ENCODE data around the gene RASA2. TPM values are rescaled to one million over a fixed set of nuclear protein-coding genes. Genes with fewer than 3 reads are reported as not detected.

The RASA2 gene
- polyA plus RNA-seq, 1 donor from 2014 or later, result 37.5 TPM

- Histone ChIP-seq H3F3A (ENCODE audit: insufficient read depth, low read length, poor library complexity, severe bottlenecking) (no peaks in the 10 kb centered on the region), H3K9ac (ENCODE audit: low read length) (no peak overlapping the region), H3K36me3 (ENCODE audit: insufficient read depth, low read length) (peaks cover 5% of the 10 kb centered on the region), H3K9me2 (ENCODE audit: insufficient read depth, low read length) (no peaks in the 10 kb centered on the region), H2AFZ (ENCODE audit: low read depth, low read length) (no peak overlapping the region), H3K27ac (ENCODE audit: low read length) (no peak overlapping the region), H3K9me3 (ENCODE audit: low read length) (no peaks in the 10 kb centered on the region), H4K20me1 (ENCODE audit: insufficient read depth) (no peaks in the 10 kb centered on the region), H3K4me3 (ENCODE audit: low read length) (no peak overlapping the region), H3K79me2 (replicated peaks; ENCODE audit: insufficient read depth, low read length) (no peaks in the 10 kb centered on the region), H3K4me2 (ENCODE audit: low read length) (no peak overlapping the region), H3K27me3 (ENCODE audit: insufficient read depth, low read depth, low read length) (no peaks in the 10 kb centered on the region)
- TF ChIP-seq TAF1 (IDR thresholded peaks at IDR 0.05; ENCODE audit: low read depth) (no peak), EZH2 (IDR thresholded peaks at IDR 0.05; ENCODE audit: borderline replicate concordance, insufficient read depth, low read length, poor library complexity, severe bottlenecking) (no peak), EP300 (conservative IDR thresholded peaks at IDR 0.05; ENCODE audit: poor library complexity, severe bottlenecking) (no peak)
These were observed 59.8 kb downstream of the RASA2 start for GRCh38 chr3:141546586-141546985.

GRCh38 chr3:141547791-141548190, 61.0 kb downstream of the RASA2 start:
- no peak overlapping the region for H3K4me2 ChIP-seq (ENCODE audit: low read length)
- no peaks in the 10 kb centered on the region for H3K9me3 ChIP-seq (ENCODE audit: low read length)
- H3K27ac ChIP-seq (ENCODE audit: low read length), result no peak overlapping the region
- no peak overlapping the region for H3K9ac ChIP-seq (ENCODE audit: low read length)
- no peaks in the 10 kb centered on the region for H4K20me1 ChIP-seq (ENCODE audit: insufficient read depth)
- no peak overlapping the region for H2AFZ ChIP-seq (ENCODE audit: low read depth, low read length)
- H3K27me3 ChIP-seq (ENCODE audit: insufficient read depth, low read depth, low read length), result no peaks in the 10 kb centered on the region
- no peaks in the 10 kb centered on the region for H3F3A ChIP-seq (ENCODE audit: insufficient read depth, low read length, poor library complexity, severe bottlenecking)
- no peaks in the 10 kb centered on the region for H3K9me2 ChIP-seq (ENCODE audit: insufficient read depth, low read length)
- no peak for TF ChIP-seq MXI1 (conservative IDR thresholded peaks at IDR 0.05; ENCODE audit: poor library complexity, severe bottlenecking)
- no peak for TF ChIP-seq EZH2 (IDR thresholded peaks at IDR 0.05; ENCODE audit: borderline replicate concordance, insufficient read depth, low read length, poor library complexity, severe bottlenecking)
- no peak for TF ChIP-seq TAF1 (IDR thresholded peaks at IDR 0.05; ENCODE audit: low read depth)
- no peak for TF ChIP-seq POLR2AphosphoS5 (IDR thresholded peaks at IDR 0.05)
- no peak for TF ChIP-seq REST (IDR thresholded peaks at IDR 0.05; ENCODE audit: borderline replicate concordance)
- TF ChIP-seq SMC3 (conservative IDR thresholded peaks at IDR 0.05; ENCODE audit: poor library complexity), result no peak
- TF ChIP-seq RAD21 (conservative IDR thresholded peaks at IDR 0.05), result no peak
- no peak for TF ChIP-seq EP300 (conservative IDR thresholded peaks at IDR 0.05; ENCODE audit: poor library complexity, severe bottlenecking)
- no peak for TF ChIP-seq CTCF (IDR thresholded peaks at IDR 0.05; ENCODE audit: poor library complexity, severe bottlenecking)
- H3K36me3 ChIP-seq (ENCODE audit: insufficient read depth, low read length), result peaks cover 5% of the 10 kb centered on the region
- no peak overlapping the region for H3K4me3 ChIP-seq (ENCODE audit: low read length)
- H3K79me2 ChIP-seq (replicated peaks; ENCODE audit: insufficient read depth, low read length), result no peaks in the 10 kb centered on the region
